Measurements from ENCODE around the gene SPRR2F.

- no peak for TF ChIP-seq EZH2 (IDR thresholded peaks at IDR 0.05; ENCODE audit: low read length, missing control alignments)
- no peak for TF ChIP-seq CTCF (conservative IDR thresholded peaks at IDR 0.05 in 1 of 2, IDR thresholded peaks at IDR 0.05 in 1 of 2; ENCODE audit: low read depth in 1 of 2, low read length in 2 of 2)
Observed at GRCh38 chr1:153099461-153100045, 13.8 kb downstream of the SPRR2F start.

Measured in fibroblast of lung (primary cell).